HL-60/S4 treated with phorbol 12-myristate 13-acetate at 8.2 ng/mL for 4 days and 3 days (cell line): ENCODE measurements around the gene MUC20.

Source experiments
- in situ Hi-C: fragments of 300-500 bp; cut with MboI; formaldehyde crosslinking; loops from 2 replicates; pipeline ENCODE4 v1.15.0; 2022; ENCODE audit warnings: low sequenced_read_pairs

MUC20 gene

DNA sequence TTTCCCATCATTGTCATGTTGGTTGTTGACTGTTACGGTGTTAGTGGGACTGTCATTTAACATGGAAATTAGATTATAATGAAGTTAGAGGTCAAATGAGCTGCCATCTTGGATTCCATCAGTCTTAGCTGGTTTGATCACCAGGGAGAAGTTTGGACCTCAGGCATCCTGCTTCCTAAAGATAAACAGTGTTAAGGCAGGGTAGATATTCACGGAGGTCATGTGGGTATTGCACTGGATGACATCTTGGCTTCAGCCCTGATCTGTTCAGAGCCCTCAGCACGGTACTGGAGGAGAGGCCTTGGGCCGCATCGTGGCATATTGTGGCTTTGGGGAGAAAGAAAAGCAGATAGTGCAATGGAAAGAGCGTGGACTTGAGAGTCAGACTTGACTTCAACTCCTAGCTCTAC, 11.1 kb upstream of the MUC20 start:
- in situ Hi-C loops = loop anchor here (25.0 kb wide), 1 partner anchor 303 kb away; no protein-coding TSS in a partner anchor

DNA sequence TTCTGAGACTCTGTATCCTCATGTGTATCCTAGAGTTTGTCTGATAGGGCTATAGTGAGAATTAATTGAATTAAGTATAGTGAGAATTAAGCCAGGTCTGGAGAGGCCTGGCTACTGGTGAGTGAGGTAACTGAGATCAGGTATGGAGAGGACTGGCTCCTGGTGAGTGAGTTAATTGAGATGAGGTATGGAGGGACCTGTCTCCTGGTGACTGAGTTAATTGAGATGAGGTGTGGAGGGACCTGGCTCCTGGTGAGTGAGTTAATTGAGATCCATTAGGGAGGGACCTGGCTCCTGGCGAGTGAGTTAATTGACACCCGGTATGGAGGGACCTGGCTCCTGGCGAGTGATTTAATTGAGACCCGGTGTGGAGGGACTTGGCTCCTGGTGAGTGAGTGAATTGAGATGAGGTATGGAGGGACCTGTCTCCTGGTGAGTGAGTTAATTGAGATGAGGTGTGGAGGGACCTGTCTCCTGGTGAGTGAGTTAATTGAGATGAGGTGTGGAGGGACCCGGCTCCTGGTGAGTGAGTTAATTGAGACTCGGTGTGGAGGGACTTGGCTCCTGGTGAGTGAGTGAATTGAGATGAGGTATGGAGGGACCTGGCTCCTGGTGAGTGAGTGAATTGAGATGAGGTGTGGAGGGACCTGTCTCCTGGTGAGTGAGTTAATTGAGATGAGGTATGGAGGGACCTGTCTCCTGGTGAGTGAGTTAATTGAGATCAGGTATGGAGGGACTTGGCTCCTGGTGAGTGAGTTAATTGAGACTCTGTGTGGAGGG, 10.5 kb upstream of the MUC20 start:
- in situ Hi-C loops = loop anchor here (25.0 kb wide), 1 partner anchor 302 kb away; no protein-coding TSS in a partner anchor

DNA sequence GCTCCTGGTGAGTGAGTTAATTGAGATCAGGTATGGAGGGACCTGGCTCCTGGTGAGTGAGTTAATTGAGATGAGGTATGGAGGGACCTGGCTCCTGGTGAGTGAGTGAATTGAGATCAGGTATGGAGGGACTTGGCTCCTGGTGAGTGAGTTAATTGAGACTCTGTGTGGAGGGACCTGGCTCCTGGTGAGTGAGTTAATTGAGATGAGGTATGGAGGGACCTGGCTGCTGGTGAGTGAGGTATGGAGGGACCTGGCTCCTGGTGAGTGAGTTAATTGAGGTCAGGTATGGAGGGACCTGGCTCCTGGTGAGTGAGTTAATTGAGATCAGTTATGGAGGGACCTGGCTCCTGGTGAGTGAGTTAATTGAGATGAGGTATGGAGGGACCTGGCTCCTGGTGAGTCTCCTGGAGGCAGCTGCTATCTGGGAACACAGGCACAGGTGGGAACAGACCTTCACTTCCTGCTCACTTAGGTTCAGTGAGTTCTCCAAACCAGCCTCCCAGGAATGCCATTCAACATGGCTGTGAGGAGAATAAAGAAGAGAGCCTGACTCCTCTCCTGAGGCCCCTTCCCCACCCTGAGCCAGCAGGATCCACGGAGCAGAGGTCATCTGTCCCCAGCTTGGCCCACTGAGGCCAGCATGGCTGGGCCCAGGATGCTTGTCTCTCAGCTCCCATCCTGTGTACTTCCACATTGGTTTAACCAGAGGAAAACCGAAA, 9.5 kb upstream of the MUC20 start:
- in situ Hi-C loops = loop anchor here (25.0 kb wide), 1 partner anchor 301 kb away; no protein-coding TSS in a partner anchor

DNA sequence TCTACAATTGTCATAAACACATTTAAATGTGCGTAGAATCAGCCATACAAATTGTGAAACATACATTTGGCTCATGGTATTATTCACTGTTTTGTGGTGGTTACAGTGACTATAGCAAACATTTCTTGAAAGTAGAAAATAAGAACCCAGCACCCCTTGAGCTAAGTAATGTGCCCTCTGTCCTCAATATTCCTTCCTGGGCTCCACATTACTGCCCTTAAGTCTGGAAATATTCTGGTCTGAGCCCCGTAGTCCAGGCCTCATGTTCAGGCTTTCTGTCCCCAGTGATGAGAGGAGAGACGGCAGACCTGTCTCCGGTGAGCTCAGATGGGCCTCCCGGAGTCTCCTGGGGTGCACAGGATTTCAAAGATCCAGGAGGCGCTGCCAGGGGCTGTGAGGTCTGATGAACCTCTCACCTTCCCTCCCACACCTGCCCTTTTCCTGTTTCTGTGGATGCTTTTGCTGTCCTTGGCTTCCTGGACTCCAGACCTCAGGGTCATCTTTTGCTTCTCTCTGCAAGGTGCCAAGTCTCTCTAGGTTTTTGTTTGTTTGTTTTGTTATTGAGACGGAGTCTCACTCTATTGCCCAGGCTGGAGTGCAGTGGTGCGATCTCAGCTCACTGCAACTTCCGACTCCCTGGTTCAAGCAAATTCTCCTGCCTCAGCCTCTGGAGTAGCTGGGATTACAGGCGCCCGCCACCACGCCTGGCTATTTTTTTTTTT, 8.8 kb upstream of the MUC20 start:
- in situ Hi-C loops = loop anchor here (25.0 kb wide), 1 partner anchor 300 kb away; no protein-coding TSS in a partner anchor

DNA sequence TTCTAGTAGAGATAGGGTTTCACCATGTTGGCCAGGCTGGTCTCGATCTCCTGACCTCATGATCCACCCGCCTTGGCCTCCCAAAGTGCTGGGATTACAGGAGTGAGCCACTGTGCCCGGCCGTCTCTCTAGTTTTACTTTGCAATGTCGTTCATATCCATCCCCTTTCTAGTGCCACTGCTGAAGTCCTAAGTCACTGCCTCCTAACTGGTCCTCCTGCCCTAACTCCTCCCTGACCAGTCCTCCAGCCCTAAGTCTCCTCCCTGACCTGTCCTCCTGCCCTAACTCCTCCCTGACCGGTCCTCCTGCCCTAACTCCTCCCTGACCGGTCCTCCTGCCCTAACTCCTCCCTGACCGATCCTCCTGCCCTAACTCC, 8.3 kb upstream of the MUC20 start:
- in situ Hi-C loops = loop anchor here (25.0 kb wide), 1 partner anchor 300 kb away; no protein-coding TSS in a partner anchor

DNA sequence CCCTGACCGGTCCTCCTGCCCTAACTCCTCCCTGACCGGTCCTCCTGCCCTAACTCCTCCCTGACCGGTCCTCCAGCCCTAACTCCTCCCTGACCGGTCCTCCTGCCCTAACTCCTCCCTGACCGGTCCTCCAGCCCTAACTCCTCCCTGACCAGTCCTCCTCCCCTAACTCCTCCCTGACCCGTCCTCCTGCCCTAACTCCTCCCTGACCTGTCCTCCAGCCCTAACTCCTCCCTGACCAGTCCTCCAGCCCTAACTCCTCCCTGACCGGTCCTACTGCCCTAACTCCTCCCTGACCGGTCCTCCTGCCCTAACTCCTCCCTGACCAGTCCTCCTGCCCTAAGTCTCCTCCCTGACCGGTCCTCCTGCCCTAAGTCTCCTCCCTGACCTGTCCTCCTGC, 7.6 kb upstream of the MUC20 start:
- in situ Hi-C loops = loop anchor here (25.0 kb wide), 1 partner anchor 299 kb away; no protein-coding TSS in a partner anchor

DNA sequence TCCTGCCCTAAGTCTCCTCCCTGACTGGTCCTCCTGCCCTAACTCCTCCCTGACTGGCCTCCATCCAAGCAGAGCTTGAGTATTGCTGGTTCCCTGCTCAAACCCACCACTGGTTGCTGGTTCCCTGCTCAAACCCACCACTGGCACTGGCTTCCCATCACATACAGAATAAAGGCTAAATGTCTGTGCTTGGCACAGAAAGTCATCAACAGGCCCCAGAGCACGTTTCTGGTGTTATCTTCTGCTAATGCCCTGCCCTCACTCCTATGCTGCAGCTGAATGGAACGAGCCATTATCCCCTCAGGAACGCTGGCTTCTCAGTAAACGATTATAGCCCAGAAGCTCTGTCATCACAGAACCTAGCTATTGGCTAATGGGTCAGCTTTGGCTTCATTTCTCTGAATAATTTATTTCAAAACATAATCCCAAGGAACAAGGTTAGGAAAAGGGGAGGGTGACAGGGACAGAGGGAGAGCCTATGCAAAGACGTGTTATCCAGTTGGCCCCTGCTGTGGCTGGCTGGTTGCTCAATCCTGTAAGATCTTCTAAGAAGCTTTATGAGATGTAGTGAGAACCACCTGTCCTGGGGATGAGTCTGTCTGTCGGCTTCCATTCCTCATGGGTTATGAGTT, 6.3 kb upstream of the MUC20 start:
- in situ Hi-C loops = loop anchor here (25.0 kb wide), 1 partner anchor 298 kb away; no protein-coding TSS in a partner anchor

DNA sequence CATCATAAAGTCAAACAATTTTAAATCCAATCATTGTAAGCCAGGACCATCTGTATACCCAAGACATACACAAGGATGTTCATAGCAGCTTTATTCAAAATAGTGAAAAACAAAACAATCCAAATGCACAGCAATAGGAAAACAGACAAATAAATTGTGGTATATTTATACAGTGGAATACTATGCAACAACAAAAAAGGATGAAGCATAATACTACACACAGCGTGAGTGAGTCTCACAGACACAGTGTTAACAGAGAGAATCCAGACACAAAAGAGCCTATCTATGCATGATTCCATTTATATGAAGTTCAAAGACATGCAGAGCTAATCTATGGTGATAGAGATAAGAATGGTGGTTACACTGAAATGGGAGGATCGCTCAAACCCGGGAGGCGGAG, 5.6 kb upstream of the MUC20 start:
- in situ Hi-C loops = loop anchor here (25.0 kb wide), 1 partner anchor 297 kb away; no protein-coding TSS in a partner anchor

DNA sequence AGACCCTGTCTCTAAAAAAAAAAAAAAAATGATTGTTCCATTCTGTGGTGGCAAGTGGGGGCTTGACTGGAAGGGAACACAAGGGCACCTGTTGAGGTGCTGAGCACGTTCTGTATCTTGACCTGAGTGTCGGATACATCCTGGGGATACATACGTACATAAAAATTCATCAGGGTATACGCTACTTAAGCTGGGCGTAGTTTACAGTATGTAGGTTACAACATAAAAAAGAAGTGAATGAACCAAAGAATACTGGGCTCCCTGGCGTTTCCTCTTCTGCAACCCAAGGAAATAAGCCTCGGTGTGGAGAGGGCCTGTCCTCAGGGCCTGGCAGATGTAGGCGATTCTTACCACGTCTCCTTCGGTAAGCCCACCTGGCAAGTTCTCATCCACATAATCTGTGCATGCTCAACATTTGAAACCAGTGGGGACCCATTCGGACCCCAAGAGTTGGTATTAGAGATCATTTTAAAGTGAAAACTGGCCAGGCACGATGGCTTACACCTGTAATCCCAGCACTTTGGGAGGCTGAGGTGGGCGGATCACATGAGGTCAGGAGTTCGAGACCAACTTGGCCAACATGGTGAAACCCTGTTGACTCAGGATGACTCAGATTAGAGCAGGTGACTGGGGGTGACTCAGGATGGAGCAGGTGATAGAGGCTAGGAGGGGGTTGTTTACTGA, 5.1 kb upstream of the MUC20 start:
- in situ Hi-C loops = loop anchor here (25.0 kb wide), 1 partner anchor 297 kb away; no protein-coding TSS in a partner anchor

DNA sequence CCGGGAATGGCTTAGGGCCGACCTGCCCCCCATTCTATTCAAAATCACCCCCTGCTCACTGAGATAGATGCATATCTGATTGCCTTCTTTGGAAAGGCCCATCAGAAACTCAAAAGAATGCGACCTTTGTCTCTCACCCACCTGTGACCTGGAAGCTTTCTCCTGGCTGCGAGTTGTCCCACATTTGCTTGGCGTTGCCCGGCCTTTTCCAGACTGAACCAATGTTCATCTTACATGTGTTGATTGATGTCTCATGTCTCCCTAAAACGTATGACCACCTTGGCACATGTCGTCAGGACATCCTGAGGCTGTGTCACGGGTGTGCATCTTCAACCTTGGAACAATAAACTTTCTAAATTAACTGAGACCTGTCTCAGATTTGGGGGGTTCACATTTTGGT, 3.4 kb upstream of the MUC20 start:
- in situ Hi-C loops = loop anchor here (25.0 kb wide), 1 partner anchor 295 kb away; no protein-coding TSS in a partner anchor

DNA sequence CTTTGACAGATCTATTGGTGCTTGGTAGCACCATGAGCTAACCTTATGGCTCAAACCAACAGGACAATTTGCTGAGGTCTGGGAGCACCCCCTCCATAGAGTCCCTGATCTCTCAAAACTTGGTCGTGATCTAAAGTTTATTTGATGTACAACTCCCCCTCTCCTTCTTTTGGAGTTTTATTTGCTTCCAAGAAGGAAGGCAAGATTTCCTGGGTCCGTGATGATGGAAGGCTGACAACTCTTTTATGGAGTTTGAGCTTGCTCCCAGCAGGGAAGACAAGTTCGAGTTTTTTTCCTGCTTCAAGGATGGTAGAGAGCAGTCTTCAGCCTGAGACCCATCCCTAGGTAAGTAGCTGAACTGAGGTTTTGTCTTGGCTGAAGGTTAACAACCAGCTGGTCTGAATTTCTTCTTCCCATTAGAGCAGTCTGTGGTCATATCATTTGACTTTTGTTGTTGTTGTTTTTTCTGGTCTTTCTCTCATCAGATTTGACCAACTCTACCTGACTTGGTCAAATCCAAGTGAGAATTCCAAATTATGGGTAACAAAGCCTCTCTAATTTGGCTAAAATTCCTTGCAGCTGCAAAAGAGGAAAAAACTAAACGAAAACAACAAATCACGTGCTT, 2.8 kb upstream of the MUC20 start:
- in situ Hi-C loops = loop anchor here (25.0 kb wide), 1 partner anchor 294 kb away; no protein-coding TSS in a partner anchor

DNA sequence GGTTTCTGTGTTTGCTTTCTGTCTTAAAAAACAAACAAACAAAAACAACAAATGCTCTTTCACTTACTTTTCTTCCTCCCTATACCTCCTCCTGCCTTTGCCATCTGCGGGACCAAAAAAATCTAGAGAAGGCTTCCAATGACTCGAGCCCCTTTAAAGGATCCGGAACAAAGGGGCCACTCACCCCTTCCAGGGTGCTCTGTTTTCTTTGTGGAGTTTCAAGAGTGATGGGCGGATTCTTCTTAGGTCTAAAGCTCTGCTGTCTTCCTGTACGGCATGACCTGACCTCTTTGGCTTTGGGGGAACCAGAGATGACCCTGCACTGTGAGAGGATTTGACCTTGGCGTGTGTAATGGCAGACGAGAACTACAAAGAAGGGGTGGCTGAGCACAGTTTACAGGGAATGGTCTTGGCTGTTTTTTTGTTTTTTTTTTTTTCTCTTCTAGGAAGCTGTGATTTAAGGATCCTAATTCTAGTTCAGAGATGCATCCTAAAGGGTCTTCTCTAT, 2.2 kb upstream of the MUC20 start:
- in situ Hi-C loops = loop anchor here (25.0 kb wide), 1 partner anchor 294 kb away; no protein-coding TSS in a partner anchor

DNA sequence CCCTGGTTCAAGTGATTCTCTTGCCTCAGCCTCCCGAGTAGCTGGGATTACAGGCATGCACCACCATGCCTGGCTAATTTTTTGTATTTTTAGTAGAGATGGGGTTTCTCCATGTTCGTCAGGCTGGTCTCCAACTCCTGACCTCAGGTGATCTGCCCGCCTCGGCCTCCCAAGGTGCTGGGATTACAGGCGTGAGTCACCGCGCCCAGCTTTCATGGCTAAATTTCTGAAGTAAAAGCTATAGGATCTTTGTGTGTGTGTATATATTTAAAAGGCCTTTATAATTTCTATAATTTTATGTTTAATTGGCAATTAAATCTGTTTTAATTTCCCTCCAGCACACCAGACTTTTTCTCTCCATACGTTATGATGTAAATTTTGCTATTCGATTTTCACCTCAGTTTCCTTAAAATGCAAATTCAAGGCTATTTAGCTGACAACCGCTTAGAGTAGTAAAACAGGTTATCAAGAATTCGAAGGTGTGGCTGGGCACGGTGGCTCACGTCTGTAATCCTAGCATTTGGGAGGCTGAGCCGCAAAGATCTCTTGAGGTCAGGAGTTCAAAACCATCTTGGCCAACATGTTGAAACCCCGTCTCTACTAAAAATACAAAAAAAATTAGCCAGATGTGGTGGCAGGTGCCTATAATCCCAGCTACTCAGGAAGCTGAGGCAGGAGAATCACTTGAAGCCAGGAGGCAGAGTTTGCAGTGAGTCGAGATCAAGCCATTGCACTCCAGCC, 1.1 kb upstream of the MUC20 start:
- in situ Hi-C loops = loop anchor here (25.0 kb wide), 1 partner anchor 293 kb away; no protein-coding TSS in a partner anchor

DNA sequence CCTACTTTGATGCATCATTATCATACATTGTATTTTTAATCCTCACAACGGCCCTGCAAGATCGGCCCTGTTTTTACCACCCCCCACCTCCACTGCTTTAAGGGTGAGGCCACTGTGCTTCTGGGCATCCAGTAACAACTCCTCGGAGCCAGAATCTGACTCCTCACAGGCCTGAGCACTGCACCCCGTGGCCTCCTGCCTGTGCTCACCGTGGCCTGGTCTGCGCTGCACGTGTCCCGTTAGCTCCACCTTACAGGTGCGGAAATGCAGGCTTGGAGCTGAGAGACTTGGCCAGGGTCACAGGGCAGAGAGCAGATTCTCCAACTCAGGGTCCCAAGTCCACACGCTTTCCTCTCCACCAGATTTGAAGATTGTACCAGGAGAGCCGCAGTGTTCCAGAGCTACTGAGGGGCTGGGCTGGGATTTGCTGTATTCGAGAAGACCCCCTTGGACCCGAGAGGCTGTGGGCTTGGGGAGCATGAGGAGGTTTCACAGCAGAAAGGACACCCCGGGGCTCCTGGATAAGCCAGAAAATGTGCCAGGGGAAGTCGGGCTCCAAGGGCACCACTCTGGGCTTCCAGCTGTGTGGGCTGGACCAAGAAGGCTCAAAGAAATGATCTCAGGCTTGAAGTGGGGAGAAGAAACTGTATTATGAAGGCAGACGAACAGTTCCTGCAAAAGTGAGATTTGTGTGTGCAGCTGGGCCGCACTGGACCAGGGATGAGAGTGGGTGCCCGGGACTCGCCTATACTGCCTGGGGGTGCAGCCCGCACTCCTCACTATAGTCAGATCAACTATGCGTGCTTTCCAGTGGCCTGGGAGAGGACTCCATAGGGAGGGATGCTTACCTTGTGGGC, 1.6 kb downstream of the MUC20 start:
- in situ Hi-C loops = loop anchor here (25.0 kb wide), 1 partner anchor 290 kb away; no protein-coding TSS in a partner anchor

DNA sequence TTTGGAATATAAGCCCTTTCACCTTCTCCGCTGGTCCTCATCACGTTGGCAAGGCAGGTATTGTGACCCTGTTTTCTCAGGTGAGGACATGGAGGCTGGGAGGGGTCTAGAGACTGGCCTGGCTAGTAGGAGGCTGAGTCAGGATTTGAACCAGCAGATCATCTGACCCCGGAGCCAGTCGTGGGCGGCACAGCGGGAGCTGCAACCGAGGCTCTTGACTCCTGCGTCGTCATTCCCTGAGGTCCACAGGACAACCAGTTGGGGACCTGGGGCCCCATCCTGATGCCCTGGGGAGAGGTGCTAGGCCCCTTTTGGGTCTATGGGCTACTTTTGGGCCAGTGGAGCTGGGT, 2.2 kb downstream of the MUC20 start:
- in situ Hi-C loops = loop anchor here (25.0 kb wide), 1 partner anchor 289 kb away; no protein-coding TSS in a partner anchor

DNA sequence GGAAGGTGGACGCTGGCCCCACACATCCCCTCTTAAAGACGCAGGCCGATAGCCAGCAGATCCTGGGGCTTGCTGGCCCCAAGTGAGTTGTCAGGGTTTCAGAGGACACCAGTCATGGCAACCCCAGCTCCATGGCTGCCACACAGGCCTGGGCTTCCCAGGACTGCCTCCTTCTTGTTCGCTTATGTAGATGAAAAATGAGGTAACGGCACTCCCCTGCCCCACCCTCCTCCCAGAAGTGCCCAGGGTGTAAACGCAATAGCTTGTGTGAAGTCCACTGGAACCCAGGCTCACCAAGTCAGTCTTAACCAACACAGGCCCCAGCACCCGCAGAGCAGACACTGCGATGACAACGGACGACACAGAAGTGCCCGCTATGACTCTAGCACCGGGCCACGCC, 3.6 kb downstream of the MUC20 start:
- in situ Hi-C loops = loop anchor here (25.0 kb wide), 1 partner anchor 288 kb away; no protein-coding TSS in a partner anchor
